PC-3 (cell line): ENCODE data around the gene TATDN3.

ENCODE experiments used
- CTCF ChIP-seq: fragments of 300-600 bp; sonication (generic); conservative IDR thresholded peaks from 2 replicates; pipeline ENCODE4 v1.5.1; 2017; ENCODE audit warnings: antibody characterized with exemption, low read depth, mild to moderate bottlenecking, low read length
- EZH2 ChIP-seq: fragments of 300-600 bp; sonication (generic); IDR thresholded peaks from one replicate; pipeline ENCODE4 v1.6.1; 2017; ENCODE audit warnings: antibody characterized with exemption, mild to moderate bottlenecking, low read length; ENCODE audit not compliant: unreplicated experiment
- EZH2phosphoT487 ChIP-seq: fragments of 300-600 bp; sonication (generic); IDR thresholded peaks from 2 replicates; pipeline ENCODE4 v1.6.1; 2018; ENCODE audit warnings: mild to moderate bottlenecking, antibody characterized with exemption, low read length, borderline replicate concordance

GRCh38 chr1:212759683-212760082, 32.0 kb upstream of the TATDN3 start:
- no peak for TF ChIP-seq EZH2
- TF ChIP-seq CTCF, result no peak
- TF ChIP-seq EZH2phosphoT487, result no peak
